HG03139 (cell line): Measurements from ENCODE around the gene H2BW2.
"Not testable (repeated sequence)": the region's sequence is repeated elsewhere in the genome, so short reads cannot be mapped to it uniquely, and the experiment has no call there.

Source experiments
- ATAC-seq: cut with Tn5 transposase; IDR thresholded peaks from one replicate; pipeline ENCODE4 v1.9.1; 2021; ENCODE audit not compliant: unreplicated experiment

Gene H2BW2

DNA sequence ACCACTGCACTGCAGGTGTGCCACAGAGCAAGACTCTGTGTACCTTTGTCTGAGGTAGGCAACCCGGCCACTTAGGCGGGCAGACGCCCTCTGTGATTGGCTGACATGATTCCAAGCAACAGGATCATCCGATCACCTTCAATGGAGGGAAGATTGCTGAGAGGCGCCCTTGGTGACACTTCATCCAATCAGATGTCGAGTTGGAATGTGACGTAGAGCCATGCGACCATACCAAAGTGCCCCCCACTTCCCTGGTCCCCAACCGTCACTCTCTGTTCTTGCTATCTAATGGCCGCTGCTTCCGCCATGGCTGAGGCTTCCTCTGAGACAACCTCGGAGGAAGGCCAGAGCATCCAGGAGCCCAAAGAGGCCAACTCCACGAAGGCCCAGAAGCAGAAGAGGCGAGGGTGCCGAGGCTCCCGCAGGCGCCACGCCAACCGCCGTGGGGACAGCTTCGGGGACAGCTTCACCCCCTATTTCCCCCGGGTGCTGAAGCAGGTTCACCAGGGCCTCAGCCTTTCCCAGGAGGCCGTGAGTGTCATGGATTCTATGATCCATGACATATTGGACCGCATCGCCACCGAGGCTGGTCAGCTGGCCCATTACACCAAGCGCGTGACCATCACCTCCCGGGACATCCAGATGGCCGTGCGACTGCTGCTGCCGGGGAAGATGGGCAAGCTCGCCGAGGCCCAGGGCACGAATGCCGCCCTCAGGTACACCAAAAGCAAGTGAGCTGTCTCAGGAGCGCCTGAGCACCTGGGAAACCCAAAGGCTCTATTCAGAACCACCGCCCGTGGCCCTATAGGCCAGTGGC lies at the start of gene H2BW2:
TSS of gene H2BW2 (plus strand) at position 268 of the 817 bp plus-strand sequence. CDS start at position 307, 39 bp downstream.
- ATAC-seq, result no peak

DNA sequence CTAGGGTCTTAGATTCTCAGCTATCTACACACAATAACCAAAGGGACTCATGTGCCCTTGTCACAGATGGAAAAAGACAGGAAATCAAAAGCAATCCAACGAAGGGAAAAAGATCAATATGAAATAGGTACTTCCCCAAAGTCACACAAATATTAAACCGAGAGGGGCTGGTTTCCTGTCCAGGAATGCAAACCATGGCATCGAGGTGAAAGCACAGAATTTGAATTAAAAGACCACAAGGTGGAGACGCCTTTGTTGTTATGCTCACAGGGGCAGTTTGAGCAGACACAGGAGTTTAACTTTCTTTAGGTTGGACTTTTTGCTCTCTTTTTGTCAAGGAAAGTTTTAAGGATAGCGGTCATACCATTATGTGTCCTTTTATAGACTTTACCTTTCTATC lies 40.5 kb upstream of the H2BW2 start:
- ATAC-seq, result peak; percentile 67

DNA sequence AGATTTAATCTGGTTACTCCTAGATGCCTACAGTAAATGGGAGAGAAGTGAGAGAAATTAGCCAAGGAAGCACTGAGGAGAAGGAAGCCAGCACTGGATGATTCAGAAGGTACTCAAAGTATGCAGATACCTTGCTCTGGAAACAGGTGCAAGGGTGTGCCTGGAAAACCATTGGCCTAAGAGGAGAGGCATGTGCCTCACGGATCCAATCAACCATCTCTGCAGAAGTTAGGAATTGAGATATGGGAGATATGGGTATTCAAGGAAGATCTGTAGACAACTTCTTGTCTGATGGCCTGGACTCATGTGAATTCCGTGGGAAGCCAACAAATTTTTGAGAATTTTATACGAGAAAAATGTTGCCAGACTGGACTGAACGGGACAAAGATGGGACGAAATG lies 30.9 kb upstream of the H2BW2 start:
- ATAC-seq, result no peak

DNA sequence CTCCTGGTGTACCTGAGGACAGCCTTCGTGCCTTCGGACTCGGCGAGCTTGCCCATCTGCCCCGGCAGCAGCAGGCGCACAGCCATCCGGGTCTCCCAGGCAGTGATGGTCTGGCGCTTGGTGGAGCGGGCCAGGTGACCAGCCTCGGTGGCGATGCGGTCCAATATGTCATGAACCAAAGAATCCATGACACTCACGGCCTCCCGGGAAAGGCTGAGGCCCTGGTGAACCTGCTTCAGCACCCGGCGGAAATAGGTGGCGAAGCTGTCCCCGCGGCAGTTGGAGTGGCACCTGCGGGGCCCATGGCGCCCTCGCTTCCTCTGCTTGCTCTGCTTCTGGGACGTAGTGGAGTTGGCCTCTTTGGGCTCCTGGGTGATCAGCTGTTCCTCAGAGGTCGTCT lies 26.6 kb upstream of the H2BW2 start:
- no peak for ATAC-seq

DNA sequence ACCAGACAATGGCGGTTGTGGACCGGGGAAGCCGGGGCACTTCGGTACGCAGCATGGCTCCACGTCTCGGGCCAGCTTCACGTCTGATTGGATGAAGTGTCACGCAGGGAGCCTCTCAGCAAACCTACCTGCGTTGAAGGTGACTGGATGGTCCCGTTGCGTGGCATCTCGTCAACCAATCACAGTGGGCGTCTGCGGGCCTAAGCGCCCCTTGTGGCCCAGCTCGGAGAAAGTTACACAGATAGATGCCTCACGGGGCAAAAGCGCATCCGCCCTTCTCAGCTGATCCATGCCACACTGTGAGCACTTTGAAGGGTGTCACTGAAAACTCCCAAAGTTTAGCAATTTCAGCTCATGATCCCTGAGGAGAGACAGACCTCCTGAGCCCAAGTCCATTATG lies 26.1 kb upstream of the H2BW2 start, which contains the start of gene H2BW1:
TSS of gene H2BW1 (minus strand) at position 103 of the 400 bp plus-strand sequence. CDS start 132 bp downstream, outside the sequence.
- no peak for ATAC-seq

DNA sequence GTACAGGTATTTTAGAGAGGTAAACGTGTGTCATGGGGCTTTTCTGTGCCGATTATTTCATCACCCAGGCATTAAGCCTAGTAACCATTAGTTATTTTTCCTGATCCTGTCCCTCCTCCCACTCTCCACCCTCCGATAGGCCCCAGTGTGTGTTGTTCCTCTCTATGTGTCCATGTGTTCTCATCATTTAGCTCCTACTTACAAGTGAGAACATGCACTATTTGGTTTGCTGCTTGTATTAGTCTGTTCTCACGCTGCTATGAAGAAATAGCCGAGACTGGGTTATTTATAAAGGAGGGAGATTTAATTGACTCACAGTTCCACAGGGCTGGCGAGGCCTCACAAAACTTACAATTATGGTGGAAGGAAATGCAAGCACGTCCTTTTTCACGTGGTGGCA lies 24.2 kb upstream of the H2BW2 start:
- not testable (repeated sequence) for ATAC-seq

DNA sequence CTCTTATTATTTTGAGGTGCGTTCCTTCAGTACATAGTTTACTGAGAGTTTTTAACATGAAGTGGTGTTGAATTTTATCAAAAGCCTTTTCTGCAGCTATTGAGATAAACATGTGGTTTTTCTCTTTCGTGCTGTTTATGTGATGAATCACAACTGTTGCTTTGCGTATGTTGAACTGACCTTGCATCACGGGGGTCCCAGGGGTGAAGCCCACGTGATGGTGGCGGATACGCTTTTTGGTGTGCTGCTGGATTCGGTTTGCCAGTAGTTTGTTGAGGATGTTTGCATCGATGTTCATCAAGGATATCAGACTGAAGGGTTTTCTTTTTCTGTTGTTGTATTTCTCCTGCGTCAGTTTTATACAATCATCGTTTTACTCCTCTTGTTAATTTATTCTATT lies 21.6 kb upstream of the H2BW2 start:
- ATAC-seq, result no peak

DNA sequence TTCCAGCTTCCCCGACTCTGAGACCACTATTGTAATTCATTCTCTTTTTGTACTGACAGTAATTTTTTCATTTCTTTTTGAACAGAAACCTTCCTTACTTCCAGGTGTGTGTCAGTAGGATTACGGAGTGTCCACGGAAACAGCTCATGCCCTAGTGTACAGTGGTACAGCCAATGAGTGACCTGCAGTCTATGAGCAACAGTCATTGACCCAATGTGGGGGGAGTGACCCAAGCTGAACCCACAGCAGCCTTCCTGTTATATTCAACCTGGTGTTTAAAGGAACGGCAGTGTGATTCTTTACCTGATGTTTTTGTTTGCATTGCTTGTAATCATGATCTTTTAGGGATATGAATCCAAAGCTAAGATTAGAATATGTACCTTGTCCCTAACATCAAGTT lies 1.2 kb downstream of the H2BW2 start:
- no peak for ATAC-seq

DNA sequence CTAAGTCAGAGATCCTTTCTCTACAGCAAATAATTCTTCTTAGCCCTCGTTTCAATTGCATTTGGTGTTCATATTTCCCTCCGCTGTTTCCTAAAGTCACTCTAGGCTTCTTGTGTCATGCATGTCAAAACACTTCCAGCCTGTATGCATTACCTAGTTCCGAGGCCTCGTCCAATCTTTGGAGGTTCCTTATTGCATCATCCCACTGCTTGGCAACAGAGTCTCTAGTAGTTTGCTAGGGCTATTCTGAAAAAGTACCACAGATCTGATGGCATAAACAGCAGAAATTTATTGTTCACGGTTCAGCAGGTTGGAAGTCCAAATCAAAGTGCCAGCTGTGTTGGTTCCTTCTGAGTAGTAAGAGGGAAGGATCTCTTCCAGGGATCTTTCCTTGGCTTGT lies 5.9 kb downstream of the H2BW2 start:
- no peak for ATAC-seq

DNA sequence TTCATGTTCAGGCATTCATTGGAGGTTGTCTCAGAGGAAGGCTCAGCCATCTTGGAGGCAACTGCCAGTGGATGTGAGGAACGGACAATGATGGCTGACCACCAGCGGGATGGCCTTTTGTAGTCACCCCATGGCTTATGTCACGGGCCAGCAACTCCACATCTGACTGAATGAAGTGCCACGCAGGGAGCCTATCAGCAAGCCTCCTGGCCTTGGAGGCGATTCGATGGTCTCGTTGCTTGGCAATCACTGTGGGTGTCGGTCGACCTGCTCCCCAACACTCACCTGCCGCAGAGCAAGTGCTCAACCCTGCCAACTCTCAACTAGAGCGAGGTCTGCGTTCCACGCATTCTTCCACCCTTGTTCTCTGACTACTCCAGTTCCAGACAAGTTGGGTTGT lies 7.4 kb downstream of the H2BW2 start:
- no peak for ATAC-seq

DNA sequence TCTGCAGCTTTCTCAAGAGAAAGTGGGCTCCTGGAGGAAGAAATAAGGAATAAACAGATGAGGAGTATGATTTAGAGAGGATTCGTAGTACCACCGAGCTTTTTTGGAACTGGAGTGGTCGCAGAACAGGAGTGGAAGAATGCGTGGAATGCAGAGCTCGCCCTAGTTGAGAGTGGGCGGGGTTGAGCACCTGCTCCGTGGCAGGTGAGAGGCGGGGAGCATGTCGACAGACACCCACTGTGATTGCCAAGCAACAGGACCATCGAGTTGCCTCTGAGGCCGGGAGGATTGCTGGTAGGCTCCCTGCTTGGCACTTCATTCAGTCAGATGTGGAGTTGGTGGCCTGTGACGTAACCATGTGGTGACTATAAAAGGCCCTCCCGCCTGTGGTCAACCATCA lies 15.2 kb downstream of the H2BW2 start:
- ATAC-seq, result not testable (repeated sequence)

DNA sequence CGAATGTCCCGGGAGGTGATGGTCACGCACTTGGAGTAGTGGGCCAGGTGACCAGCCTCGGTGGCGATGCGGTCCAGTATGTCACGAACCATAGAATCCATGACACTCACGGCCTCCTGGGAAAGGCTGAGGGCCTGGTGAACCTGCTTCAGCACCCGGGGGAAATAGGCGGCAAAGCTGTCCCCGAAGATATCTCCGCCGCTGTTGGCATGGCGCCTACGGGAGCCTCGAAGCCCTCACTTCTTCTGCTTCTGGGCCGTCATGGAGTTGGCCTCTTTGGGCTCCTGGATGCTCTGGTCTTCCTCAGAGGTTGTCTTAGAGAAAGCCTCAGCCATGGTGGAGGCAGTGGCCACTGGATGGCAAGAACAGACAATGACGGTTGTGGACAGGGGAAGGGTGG lies 22.9 kb downstream of the H2BW2 start:
- ATAC-seq, result not testable (repeated sequence)

DNA sequence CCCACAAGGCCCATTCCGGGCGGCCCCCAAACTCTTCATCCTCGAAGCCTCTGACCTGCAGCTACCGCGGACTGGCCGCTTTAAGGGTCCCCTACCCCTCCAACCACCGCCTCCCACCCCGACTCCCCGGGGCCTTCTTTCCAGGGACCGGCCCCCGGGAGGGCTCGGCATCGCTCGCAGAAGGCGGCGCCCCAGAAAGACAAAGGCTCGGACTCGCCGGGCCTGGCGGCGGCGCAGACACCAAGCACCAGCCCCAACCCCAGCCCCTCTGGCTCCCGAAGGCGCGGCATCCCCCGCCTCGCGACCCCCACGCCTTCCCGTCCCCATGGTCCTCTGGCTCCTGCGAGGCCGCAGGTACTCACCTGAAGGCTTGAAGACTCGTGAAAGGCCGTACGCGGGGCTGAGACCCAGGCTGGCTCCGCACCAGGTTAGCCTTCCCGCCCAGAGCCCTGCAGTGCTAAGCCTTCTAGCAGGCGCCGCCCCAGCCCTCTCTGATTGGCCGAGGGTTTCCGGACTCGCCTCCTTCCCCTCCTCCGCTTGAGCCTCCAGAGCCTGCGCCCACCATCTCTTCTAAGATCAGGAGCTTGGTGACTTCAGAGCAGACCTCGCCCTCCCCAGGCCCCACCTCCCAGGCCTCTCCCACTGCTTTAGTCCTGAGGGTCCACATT lies 36.2 kb downstream of the H2BW2 start, which contains the start of gene TMSB15C:
TSS of gene TMSB15C (minus strand) at position 459 of the 668 bp plus-strand sequence.
- ATAC-seq, result peak; percentile 100

DNA sequence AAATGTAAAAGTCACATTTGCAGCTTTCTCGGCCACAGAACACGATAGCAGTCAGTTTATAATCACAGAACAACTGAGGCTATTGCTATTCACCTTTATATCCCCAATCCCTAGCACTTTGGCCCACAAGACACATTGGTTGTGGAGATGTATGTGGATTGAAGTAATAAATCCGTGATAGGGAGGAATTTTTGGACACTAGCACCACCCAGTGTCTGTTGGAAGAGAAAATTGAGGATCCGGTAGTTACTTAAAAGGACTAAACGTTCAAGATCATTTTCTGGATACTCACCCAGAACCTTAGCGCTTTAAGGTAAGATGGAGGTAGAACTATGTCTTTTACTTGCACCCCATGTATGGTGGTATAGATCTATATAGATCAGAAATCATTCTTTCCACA lies 38.1 kb downstream of the H2BW2 start:
- not testable (repeated sequence) for ATAC-seq

DNA sequence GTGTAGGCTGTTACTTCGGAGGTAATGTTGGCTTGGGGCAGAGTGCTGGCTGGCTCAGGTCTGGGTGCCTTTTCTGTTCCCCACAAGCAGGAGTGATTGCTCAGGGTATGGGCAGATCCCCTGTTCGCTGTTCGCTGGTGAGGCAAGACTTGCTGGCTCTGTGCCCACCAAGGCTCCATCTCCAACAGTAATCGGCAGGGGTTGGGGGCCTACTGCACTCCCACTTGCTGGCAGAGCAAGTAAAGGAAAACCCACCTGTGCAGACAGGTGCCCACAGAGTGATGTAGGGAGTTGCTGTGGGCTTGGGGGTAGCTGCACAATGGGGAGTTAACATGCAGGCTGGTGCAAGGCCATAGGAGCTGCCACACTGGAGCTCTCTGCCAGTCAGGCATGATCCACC lies 44.3 kb downstream of the H2BW2 start:
- no peak for ATAC-seq

DNA sequence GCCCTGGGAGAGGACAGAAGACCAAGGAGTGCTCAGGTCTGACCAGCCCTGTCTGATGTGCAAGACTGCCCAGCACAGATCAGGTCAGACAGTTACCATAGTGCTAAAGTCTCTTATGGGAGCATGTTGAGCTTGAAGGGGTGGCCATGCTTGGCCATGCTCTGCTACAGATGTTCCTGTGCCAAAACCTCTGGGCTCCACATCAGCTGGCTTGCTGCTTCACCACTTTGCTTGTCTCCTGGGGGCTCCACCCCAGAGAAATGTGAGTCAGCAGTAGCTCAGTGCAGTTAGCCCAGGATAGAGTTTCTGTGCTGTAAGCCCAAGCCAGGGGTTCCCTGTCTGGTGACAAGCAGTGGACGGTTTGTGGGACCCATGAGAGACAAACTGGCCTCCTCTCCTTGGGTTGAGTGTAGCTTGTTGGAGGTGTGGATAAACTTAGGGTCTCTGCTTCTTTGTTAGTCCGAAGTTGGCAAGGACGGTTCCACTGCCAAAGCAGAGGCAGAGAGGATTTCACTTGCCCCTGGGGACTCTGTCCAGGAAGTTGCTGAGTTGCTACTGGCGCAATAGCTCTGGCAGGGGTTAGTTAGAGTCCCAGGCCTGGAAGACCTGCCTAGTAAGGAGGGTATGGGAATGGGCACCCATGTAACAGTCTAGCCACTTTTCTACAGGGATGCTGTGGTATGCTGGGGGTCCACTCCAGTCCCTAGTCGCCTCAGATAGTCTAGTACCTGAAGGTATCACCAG lies 45.0 kb downstream of the H2BW2 start:
- no peak for ATAC-seq

DNA sequence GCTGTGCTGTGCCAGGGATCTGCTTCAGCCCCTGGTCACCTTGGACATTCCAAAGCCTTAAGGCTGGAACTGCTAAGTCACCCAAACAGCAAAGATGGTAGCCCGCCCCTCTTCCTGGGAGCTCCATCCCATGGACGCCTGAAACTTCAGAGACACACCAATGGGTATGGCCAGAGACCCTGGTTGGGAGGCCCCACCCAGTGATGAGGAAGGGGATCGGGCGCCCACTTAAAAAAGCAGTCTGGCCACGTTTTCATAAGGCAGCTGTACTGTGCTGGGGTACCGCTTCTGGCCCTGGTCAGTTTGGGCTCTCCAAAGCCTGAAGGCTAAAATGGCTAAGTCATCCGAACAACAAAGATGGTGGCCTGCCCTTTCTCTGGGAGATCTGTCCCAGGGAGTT lies 45.7 kb downstream of the H2BW2 start:
- no peak for ATAC-seq

DNA sequence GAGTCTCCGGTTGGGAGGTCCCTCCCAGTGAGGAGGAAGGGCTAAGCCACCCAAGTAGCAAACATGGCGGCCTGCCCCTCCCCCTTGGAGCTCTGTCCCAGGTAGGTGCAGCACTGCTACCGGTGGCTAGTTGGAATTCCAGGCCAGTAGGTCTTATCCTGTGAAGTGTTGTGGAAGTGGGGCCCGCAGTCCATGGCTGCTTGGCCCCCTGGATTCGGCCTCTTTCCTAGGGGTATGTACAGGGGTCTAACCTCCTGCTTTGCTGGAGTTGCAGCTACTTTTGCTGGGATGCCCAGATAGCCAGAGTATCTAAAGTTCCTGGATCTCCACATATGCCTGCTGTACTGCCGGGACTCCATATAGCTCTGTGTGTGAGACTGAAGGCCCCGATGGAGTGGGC lies 46.2 kb downstream of the H2BW2 start:
- ATAC-seq, result no peak
